Thyroid gland (tissue), 4 donors: ENCODE data around the gene LRP6.

Source experiments
- CTCF ChIP-seq, 6 experiments: fragments of 200-600 bp in 3 of 6; fragments of 450-650 bp in 3 of 6; sonication (generic) in 3 of 6; IDR thresholded peaks; one replicate each; pipeline ENCODE4 v1.5.1; 2016 to 2019; ENCODE audit warnings: antibody characterized with exemption in 6 of 6, mild to moderate bottlenecking in 2 of 6, inconsistent platforms in 1 of 6, moderate library complexity in 1 of 6
- POLR2A ChIP-seq, 2 donors: fragments of 450-650 bp; IDR thresholded peaks; one replicate each; pipeline ENCODE4 v1.6.1; 2017; ENCODE audit warnings: antibody characterized with exemption in 2 of 2, mild to moderate bottlenecking in 2 of 2, moderate library complexity in 1 of 2

- no peak for TF ChIP-seq POLR2A (IDR thresholded peaks at IDR 0.05)
- TF ChIP-seq CTCF (IDR thresholded peaks at IDR 0.05): no peak
Observed at GRCh38 chr12:12216349-12217017, 50.4 kb downstream of the LRP6 start.
